Muscle of leg (tissue), 11 donors: ENCODE measurements around the gene NPY2R. TPM values are rescaled to one million over a fixed set of nuclear protein-coding genes. Genes with fewer than 3 reads are reported as not detected.

Experiments
- DNase-seq: peaks from one replicate; pipeline ENCODE4 v3.0.0; 2013
- H3K27ac ChIP-seq: one replicate; pipeline ENCODE4 v1.5.1; 2013; ENCODE audit warnings: mild to moderate bottlenecking, low read length, control low read depth
- H3K27me3 ChIP-seq: one replicate; pipeline ENCODE4 v1.6.1; 2013; ENCODE audit warnings: low read length; ENCODE audit not compliant: control insufficient read depth, insufficient read depth
- H3K36me3 ChIP-seq: one replicate; pipeline ENCODE4 v1.6.1; 2013; ENCODE audit warnings: low read length; ENCODE audit not compliant: control insufficient read depth, insufficient read depth
- H3K4me1 ChIP-seq: one replicate; pipeline ENCODE4 v1.6.1; 2013; ENCODE audit warnings: low read length; ENCODE audit not compliant: control insufficient read depth, insufficient read depth
- H3K4me3 ChIP-seq: one replicate; pipeline ENCODE4 v1.5.1; 2013; ENCODE audit warnings: low read length, control low read depth
- H3K9me3 ChIP-seq: replicated peaks from 2 replicates; pipeline ENCODE4 v1.6.1; 2013; ENCODE audit warnings: low read depth, low read length; ENCODE audit not compliant: control insufficient read depth
- WGBS: methylation state at CpG from one replicate; pipeline ENCODE4 v1.1.5; 2013; ENCODE audit warnings: missing lambda C conversion rate; ENCODE audit not compliant: insufficient coverage; 5-methylcytosine and 5-hydroxymethylcytosine counted together
- polyA plus RNA-seq, 8 donors: library from polyadenylated mRNA; unstranded; fragments of 120-200 nt; gene quantifications; one replicate each; pipeline versions ENCODE4 v1.2.1 to v1.2.3, GENCODE V29; 2013; ENCODE audit warnings: inconsistent platforms in 1 of 8, low replicate concordance in 1 of 8; ENCODE audit not compliant: insufficient read length in 8 of 8, insufficient read depth in 1 of 8
- total RNA-seq: library from RNA; stranded (reverse); fragments of 120-200 nt; gene quantifications from one replicate; pipeline ENCODE4 v1.2.4, GENCODE V29; 2013

The NPY2R gene
- total and polyA plus RNA-seq, 9 donors: under 0.01 TPM; not detected in 8

DNA sequence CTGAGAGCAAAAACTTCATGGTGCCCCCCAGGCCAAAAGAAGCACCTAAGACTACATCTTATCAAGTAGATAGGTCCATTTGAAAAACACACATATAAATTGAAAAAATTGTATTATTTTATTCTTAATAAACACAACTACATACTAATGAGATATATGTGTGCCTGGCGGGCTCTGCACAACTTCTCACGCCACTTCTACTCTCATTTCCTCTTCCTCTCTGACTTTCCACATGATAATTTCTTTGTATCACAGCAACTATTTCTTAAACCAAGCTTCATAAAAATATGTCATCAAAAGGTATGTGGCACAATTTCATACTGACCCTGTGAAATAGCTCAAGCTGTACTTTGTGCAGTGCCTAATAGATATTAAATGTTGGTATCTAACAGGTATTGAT is 10.7 kb upstream of the NPY2R start:
- 100% methylated on average over 1 of the region's 2 CpGs for WGBS
- no peaks in the 10 kb centered on the region for H3K27me3 ChIP-seq
- no peaks in the 10 kb centered on the region for H3K4me1 ChIP-seq
- no peaks in the 10 kb centered on the region for H3K9me3 ChIP-seq
- no peak overlapping the region for H3K27ac ChIP-seq
- no peaks in the 10 kb centered on the region for H3K36me3 ChIP-seq
- no peak overlapping the region for H3K4me3 ChIP-seq
- DNase-seq: no peak

DNA sequence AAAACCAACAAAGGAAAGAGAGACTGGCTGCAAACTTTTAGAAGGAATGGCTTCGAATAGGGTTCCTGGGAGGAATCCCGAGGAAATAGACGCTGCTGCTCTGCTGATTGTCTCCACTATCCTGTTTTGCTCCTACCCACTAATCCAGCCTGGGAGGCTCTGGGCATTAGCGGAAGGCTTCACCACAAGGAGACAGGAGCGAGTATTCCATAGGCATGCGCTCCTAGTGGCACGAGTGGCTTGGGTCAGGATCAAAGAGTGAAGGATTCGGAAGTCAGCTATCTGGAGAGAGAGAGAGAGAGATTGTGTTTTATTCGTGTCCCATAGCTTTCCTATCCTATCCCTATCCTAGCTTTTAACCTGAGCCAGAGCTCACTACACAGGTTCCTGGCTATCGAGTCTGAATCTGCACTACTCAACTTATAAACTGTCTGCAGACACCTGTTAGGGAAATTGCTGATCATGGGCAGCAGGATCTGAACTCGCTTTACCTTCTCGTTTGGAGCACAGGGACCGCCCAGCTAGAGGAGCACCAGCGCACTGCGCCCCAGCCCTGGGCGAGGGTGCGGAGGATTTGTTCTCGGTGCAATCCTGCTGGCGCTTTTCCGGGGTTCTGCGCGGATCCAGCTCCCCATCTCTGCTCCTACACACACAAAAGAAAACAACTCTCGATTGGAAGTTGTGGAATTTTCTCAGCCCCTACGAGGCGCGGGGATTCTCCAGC is 740 bp upstream of the NPY2R start:
- H3K27me3 ChIP-seq: peaks cover 25% of the 10 kb centered on the region
- peaks cover 12% of the 10 kb centered on the region for H3K4me1 ChIP-seq
- H3K4me3 ChIP-seq: no peak overlapping the region
- no peaks in the 10 kb centered on the region for H3K9me3 ChIP-seq
- WGBS: 0% methylated on average over 12 of the region's 26 CpGs
- H3K36me3 ChIP-seq: no peaks in the 10 kb centered on the region
- H3K27ac ChIP-seq: no peak overlapping the region
- no peak for DNase-seq

DNA sequence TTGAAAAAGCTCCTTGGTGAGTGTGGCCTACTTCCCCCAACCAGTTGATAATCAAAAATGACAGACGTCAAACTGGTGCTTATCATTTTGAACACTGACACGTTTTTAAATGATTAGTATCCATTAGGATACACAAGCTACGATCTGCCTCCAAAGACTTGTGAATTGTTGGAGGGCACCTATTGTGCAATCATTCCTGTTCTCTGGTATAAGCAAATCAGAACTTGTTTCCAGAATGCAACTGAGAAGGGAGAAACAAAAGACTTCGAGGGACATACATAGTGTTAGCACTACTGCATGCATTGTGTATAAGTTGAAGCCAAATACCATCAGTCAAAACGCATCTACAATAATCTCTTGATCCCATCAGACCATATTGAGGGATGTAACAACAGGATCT is 11.6 kb downstream of the NPY2R start:
- Histone ChIP-seq H3K9me3 (no peaks in the 10 kb centered on the region), H3K4me1 (no peaks in the 10 kb centered on the region), H3K36me3 (no peaks in the 10 kb centered on the region), H3K27me3 (no peaks in the 10 kb centered on the region), H3K27ac (no peak overlapping the region), H3K4me3 (no peak overlapping the region)
- no peak for DNase-seq
- WGBS: 86% methylated on average over 1 of the region's 5 CpGs

DNA sequence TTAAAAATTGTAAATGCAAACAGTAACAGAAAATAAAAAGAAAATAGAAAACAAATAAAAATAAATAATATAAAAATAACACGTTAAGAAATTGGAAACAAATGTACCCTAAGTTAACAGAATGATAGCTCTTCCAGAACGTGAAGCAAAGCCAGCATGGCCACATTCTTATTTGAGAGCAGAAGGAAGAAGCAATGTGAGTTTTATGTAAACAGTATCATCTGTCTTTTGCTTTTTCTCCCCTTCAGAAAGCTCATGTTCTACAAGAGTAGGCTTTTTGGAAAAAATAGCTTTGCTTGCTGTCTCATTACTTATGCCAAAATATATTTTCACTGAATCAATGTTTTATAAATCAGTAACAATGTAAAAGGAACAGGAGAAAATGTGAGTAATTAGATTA is 18.7 kb downstream of the NPY2R start:
- Histone ChIP-seq H3K27me3 (no peaks in the 10 kb centered on the region), H3K4me3 (no peak overlapping the region), H3K4me1 (no peaks in the 10 kb centered on the region), H3K36me3 (no peaks in the 10 kb centered on the region), H3K9me3 (no peaks in the 10 kb centered on the region), H3K27ac (no peak overlapping the region)
- no CpG with 5 or more reads among the region's 2 CpGs for WGBS
- DNase-seq: peak; percentile 10

DNA sequence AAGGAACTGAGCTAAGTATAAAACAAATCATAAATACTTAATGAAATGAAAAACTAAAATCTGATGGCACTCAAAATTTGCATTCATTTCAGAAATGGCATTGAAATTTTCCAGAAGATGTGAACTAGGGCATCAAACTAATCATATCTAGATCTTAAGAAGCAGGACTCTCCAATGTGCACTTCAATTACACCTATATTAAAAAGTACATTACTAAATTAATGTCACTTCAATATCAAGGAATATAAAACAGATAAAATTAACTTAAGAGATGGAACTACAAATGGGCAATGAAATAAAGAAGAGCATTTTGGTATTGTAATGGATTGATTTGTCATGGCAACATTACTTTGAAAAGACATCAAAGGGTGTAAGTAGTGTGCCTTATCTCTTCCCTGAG is 20.3 kb downstream of the NPY2R start:
- no peaks in the 10 kb centered on the region for H3K9me3 ChIP-seq
- DNase-seq: no peak
- no peak overlapping the region for H3K4me3 ChIP-seq
- H3K27me3 ChIP-seq: no peaks in the 10 kb centered on the region
- H3K4me1 ChIP-seq: no peaks in the 10 kb centered on the region
- H3K27ac ChIP-seq: no peak overlapping the region
- no peaks in the 10 kb centered on the region for H3K36me3 ChIP-seq

DNA sequence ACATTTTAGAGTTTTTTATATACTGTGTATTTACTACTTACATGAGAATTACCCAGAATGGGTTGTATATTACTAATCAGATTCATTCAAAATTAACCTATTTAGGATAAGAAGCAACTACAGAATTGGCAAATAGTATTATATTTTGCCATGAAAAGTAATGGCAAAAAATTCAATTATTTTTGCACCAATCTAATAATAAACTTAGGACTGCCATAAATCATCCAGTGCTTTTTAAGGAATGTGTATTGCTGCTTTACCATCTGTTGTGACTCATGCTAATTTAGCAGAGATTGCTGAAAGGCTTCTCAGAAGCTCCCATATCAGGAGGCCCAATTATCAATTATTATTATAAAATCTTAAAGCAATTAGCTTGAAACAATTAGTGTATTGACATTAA is 24.0 kb downstream of the NPY2R start:
- Histone ChIP-seq H3K4me3 (no peak overlapping the region), H3K4me1 (no peaks in the 10 kb centered on the region), H3K27ac (no peak overlapping the region), H3K36me3 (no peaks in the 10 kb centered on the region), H3K9me3 (no peaks in the 10 kb centered on the region), H3K27me3 (no peaks in the 10 kb centered on the region)
- no peak for DNase-seq

DNA sequence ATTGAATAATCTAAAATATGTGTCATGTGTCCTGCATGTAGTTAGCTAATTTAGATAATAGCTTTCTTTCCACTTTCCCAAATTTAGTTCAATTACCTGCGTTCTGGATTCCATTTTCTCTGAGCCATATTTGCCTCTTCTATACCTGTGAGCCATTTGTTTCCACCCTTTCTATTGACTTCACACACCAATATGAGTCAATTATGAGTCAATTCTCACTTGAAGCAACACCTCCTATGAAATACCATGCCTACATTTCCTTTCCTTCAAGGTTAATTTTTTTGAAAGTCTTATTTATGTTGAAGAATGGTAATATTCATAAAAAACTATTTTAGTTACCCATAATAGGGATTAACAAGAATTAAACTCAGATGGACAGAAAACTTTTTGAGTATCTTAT is 25.8 kb downstream of the NPY2R start:
- DNase-seq: no peak
- Histone ChIP-seq H3K9me3 (no peaks in the 10 kb centered on the region), H3K4me3 (no peak overlapping the region), H3K36me3 (no peaks in the 10 kb centered on the region), H3K4me1 (no peaks in the 10 kb centered on the region), H3K27ac (no peak overlapping the region), H3K27me3 (no peaks in the 10 kb centered on the region)
- 86% methylated on average over 1 of the region's 1 CpG for WGBS

DNA sequence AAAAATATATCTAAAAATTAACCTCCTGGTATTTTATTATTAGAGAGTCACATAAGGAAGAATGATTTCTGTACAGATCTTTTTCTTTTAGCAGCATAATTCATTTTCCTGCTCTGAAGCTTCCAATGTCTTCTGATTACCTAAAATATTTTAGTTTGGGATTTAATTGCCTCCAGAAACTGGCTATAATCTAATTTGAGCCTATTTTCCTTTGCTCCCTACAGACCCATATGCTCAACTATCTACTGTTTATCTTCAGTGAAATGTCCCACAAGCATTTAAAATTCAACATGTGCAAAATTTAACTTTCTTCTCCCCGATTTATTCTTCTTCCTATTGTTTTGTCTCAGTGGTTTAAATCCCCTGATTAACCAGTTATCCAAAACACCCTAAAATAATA is 29.1 kb downstream of the NPY2R start:
- no CpG with 5 or more reads among the region's 1 CpG for WGBS
- Histone ChIP-seq H3K27ac (no peak overlapping the region), H3K4me1 (no peaks in the 10 kb centered on the region), H3K27me3 (no peaks in the 10 kb centered on the region), H3K4me3 (no peak overlapping the region), H3K36me3 (no peaks in the 10 kb centered on the region), H3K9me3 (no peaks in the 10 kb centered on the region)
- no peak for DNase-seq

DNA sequence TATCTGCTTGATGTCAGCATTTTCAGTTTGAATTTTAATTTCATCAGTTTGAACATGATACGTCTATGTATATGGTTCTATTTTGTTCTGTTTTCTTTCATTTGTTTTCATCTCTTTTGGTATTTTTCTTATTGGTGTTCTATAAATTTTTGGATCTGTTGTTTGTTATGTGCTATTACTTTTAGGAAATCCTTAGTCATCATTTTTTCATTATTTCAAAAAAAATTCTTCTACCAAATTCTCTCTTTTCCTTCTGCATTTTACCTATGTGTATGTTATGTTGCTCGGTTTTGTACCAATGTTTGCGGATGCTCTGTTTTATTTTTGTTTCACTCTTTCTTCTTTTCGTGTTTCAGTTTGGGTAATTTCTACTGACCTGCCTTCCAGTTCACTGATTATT is 32.8 kb downstream of the NPY2R start:
- H3K9me3 ChIP-seq: no peaks in the 10 kb centered on the region
- no peaks in the 10 kb centered on the region for H3K4me1 ChIP-seq
- H3K4me3 ChIP-seq: no peak overlapping the region
- WGBS: no CpG with 5 or more reads among the region's 4 CpGs
- H3K36me3 ChIP-seq: no peaks in the 10 kb centered on the region
- H3K27me3 ChIP-seq: no peaks in the 10 kb centered on the region
- H3K27ac ChIP-seq: no peak overlapping the region
- DNase-seq: no peak

DNA sequence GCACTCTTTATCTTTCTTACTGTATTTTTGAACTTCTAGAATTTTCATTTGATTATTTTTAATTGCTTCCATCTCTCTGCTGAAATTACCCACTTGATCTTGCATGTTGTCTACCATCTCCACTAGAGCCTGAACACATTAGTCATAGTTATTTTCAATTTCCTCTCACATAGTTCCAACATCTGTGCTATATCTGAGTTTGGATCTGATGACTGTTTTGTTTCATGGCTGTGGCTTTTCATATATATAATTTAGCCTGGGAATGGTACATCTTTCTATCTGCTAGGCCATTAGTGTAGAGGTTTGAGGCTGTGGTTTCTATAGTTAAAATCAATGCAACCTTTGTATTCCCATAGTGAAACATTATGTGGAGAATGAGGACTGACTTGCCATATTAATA is 33.2 kb downstream of the NPY2R start:
- Histone ChIP-seq H3K27me3 (no peaks in the 10 kb centered on the region), H3K27ac (no peak overlapping the region), H3K4me1 (no peaks in the 10 kb centered on the region), H3K4me3 (no peak overlapping the region), H3K36me3 (no peaks in the 10 kb centered on the region), H3K9me3 (no peaks in the 10 kb centered on the region)
- DNase-seq: no peak

DNA sequence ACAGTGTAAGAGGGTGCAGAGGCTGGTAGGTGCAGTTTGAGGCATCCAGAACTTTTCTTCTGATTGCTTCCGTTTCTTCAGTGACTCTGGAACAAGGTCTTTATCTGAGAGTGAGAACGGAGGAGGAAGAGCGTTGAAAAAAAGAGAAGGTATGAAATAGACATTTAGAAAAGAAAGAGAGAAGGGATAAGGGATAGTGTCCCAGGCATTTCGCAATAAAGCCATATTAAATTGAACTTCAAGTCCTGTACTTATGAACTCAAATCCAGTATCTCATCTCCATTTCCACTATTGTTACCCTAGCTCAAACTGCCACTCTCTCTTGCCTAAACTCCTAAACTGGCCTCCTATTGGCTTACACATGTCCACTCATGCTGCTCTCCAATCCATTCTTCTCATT is 36.7 kb downstream of the NPY2R start:
- 60% methylated on average over 1 of the region's 4 CpGs for WGBS
- no peak for DNase-seq
- Histone ChIP-seq H3K4me1 (no peaks in the 10 kb centered on the region), H3K27me3 (no peaks in the 10 kb centered on the region), H3K9me3 (no peaks in the 10 kb centered on the region), H3K36me3 (no peaks in the 10 kb centered on the region), H3K27ac (no peak overlapping the region), H3K4me3 (no peak overlapping the region)
